ENCODE results near the gene SCAF8.

- TF ChIP-seq CTCF (IDR thresholded peaks at IDR 0.05; ENCODE audit: insufficient read depth, low read length, poor library complexity, severe bottlenecking) (no peak), EZH2phosphoT487 (conservative IDR thresholded peaks at IDR 0.05; ENCODE audit: low read length) (no peak)
These were observed 115.4 kb downstream of the SCAF8 start for GRCh38 chr6:154848580-154848979.

Data from SU-DHL-6 (cell line).